ENCODE data around the gene CRYGB.

CRYGB gene

GRCh38 chr2:208146006-208146405, at the start of gene CRYGB:
Gene CRYGB, minus strand, starts transcription at chr2:208146158. Its CDS starts 38 bp downstream, at chr2:208146120.
- DNase-seq (ENCODE audit: low read depth, low spot score) = no peak

DNA sequence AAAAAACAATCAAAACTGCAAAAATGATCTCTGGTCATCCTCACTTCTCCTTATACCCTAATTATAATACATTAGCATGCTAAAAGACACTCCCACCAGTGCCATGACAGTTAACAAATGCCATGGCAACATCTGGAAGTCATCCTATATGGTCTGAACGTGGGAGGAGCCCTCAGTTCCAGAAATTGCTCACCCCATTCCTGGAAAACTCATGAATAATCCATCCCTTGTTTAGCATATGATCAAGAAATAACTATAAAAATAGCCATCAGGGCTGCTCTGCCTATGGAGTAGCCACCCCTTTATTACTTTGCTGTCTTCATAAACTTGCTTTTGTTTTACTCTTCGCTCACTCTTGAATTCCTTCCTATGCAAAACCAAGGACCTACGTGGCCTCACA, 49.6 kb upstream of the CRYGB start:
- DNase-seq (ENCODE audit: low read depth, low spot score) = no peak

DNA sequence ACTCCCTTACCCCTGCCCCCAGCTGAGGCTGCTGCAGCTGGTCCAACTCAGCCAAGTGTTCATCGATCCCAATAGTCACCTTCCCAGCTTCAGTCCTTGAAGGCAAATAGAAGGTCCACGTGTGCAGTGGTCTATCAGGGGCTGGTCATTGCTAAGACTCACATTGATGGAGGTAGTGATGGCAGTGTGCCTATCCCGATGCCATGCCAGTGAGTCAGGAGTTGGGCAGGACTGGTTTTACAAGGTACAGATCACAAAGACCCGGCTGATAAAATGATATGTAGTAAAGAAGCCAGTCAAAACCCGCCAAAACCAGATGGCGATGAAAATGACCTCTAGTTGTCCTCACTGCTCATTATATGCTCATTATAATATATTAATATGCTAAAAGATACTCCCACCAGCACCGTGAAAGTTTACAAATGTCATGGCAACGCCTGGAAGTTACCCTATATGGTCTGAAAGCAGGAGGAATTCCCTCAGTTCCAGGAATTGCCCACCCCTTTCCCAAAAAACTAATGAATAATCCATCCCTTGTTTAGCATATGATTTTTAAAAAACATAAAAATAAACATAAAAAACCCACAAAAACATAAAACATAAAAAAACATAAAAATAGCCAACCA, 46.8 kb upstream of the CRYGB start:
- DNase-seq (ENCODE audit: low read depth, low spot score) = peak; percentile 20

- DNase-seq (ENCODE audit: low read depth, low spot score) = no peak
Measured at GRCh38 chr2:208189810-208190503, 44.0 kb upstream of the CRYGB start, which contains the start of gene C2orf80. Gene C2orf80, minus strand, starts transcription at chr2:208190030. Its CDS starts 3,044 bp downstream, at chr2:208186986.

GRCh38 chr2:208189069-208189809, 43.3 kb upstream of the CRYGB start:
- no peak for DNase-seq (ENCODE audit: low read depth, low spot score)

DNA sequence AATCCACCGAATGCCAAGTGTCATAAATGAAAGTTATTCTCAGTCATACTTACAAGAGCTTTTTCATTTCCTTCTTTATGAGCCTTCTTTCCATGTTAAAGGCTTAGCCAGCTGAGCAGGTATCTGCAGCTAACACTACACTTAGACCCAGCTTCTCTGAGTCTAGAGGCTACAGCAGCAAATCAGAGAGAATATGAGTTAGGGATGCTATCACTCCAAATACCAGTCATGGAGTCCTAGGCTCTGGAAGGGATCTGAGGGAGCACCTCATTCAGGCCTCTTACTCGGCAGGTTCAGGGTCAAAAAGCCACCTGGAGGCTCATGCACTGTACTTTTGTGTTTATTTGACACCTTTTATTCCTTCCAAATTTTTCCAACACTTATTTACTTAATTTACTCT, 40.9 kb upstream of the CRYGB start:
- no peak for DNase-seq (ENCODE audit: low read depth, low spot score)

- no peak for DNase-seq (ENCODE audit: low read depth, low spot score)
Measured at GRCh38 chr2:208186465-208186864, 40.5 kb upstream of the CRYGB start.

DNA sequence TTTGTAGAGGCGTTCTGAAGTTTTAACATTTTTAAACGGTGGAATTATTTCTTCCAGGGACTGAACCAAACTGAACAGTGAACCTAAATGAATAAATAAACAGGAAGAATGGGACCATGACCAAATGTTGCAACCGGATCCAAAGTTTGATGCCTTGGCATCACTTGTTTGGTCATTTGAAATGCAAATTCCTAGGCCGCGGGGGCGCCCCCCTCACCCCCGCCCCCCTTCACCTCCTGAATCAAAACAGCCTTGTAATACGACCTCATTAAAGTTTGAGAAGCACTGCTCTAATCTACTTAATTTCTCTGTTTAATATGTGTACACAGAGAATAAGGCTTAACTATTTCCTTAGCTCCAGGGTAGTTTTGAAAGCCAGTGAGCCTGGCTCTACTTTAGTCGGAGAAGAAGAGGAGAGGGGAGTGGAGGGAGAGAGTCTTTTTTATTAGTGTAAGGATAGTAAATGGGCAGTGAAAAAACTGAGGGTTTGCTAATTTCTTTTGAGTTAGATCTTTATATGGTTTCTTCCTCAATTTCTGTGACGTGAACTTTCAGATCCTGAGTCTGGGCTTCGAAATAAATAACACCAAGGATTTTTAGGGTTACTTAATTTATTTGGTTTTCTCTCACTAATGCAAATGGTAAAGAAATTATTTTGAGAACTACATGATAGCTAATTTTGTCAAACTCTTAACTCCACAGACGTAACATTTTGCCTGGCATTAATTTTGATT, 38.2 kb upstream of the CRYGB start:
- DNase-seq (ENCODE audit: low read depth, low spot score) = peak; percentile 17

GRCh38 chr2:208183526-208183925, 37.6 kb upstream of the CRYGB start:
- DNase-seq (ENCODE audit: low read depth, low spot score) = no peak

DNA sequence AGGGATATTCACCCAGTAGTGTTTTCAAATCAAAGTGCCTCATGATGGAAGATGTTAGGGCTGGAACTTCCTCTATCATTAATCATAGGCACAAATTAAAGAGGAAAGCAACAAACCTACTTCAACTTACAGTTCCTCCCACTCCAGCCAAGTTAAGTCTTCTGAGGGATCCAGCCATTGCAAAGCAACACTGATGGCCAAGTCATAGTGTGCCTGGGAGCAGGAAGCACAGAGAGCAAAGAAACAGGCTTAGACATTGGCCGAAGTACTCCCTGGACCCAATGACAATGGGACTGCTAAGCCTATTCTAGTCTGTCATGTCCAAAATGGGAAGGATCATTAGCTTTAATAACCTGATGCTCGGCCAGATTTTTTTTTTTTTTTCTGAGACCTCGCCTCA, 36.9 kb upstream of the CRYGB start:
- no peak for DNase-seq (ENCODE audit: low read depth, low spot score)

GRCh38 chr2:208179028-208179609, 33.2 kb upstream of the CRYGB start:
- peak; percentile 56 for DNase-seq (ENCODE audit: low read depth, low spot score)

- no peak for DNase-seq (ENCODE audit: low read depth, low spot score)
Measured at GRCh38 chr2:208175840-208176153, 29.8 kb upstream of the CRYGB start.

DNA sequence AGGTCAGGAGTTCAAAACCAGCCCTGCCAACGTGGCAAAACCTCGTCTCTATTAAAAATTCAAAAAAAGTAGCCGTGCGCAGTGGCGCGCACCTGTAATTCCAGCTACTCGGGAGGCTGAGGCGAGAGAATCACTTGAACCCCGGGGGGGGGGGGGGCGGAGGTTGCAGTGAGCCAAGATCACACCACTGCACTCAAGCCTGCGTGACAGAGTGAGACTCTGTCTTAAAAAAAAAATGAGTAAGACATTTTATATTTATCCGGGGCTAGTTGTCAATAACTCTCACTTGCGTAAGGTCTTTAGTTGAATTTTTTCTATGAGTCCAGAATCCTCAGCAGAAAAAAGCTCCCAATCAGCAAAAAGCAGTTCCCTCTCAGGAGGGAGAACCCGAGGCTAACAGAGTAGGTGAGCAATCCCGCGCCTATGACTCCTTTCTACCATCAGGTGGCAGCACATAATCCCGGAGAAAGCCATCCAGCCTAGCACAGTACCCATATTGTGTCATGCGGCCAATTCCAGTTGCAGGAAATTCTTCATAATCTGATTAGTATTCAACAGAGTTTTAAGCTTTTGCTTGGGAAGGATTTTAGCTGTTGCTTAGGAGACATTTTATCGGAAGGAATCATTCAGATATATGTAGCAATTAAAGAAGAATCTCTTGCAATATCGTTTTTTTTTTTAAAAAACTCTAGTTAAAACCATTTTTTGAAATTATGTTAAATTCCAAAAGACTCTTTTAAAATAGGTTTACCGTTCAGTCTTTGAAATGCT, 29.3 kb upstream of the CRYGB start:
- peak; percentile 91 for DNase-seq (ENCODE audit: low read depth, low spot score)

- DNase-seq (ENCODE audit: low read depth, low spot score) = no peak
Measured at GRCh38 chr2:208174144-208174543, 28.2 kb upstream of the CRYGB start.

- DNase-seq (ENCODE audit: low read depth, low spot score) = no peak
Measured at GRCh38 chr2:208172125-208172524, 26.2 kb upstream of the CRYGB start.

- no peak for DNase-seq (ENCODE audit: low read depth, low spot score)
Measured at GRCh38 chr2:208164951-208165755, 19.2 kb upstream of the CRYGB start.

GRCh38 chr2:208163489-208163888, 17.5 kb upstream of the CRYGB start, which contains the start of gene CRYGA:
Gene CRYGA, minus strand, starts transcription at chr2:208163589. Its CDS starts 33 bp downstream, at chr2:208163556.
- DNase-seq (ENCODE audit: low read depth, low spot score) = no peak

DNA sequence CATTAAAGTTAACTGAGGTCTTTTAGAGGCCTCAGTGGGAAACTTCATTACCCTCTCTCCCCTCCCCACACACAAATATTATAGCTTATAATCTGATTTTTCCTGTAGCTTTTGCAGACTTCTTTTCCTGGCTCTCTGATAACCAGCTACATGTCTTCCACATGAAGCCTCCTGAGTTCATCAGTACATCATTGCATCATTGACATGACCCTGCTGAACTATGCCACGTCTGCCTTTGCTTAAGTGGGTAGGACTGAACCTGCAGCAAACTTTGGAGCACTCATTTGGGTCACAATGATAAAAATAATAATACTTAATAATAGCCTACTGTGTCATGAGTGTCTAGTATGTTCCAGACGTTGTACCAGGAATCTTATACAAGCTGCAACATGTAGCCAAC, 10.5 kb upstream of the CRYGB start:
- DNase-seq (ENCODE audit: low read depth, low spot score) = no peak

GRCh38 chr2:208153156-208153555, 7.2 kb upstream of the CRYGB start:
- DNase-seq (ENCODE audit: low read depth, low spot score) = no peak

DNA sequence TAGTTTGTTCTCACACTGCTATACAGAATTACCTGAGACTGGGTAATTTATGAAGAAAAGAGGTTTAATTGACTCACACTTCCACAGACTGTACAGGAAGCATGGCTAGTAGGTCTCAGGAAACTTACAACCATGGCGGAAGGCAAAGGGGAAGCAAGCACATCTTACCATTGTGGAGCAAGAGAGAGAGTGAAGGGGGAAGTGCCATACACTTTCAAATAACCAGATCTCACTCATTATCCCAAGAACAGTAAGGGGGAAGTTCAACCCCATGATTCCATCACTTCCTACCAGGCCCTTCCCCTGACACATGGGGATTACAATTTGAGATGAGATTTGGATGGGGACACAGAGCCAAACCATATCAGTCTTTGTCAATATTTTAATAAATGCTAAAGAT, 5.0 kb upstream of the CRYGB start:
- DNase-seq (ENCODE audit: low read depth, low spot score) = no peak
